ENCODE data around the gene SLC9A4.

- TF ChIP-seq SP1 (IDR thresholded peaks at IDR 0.05), result no peak
- no peak for TF ChIP-seq NFRKB (IDR thresholded peaks at IDR 0.05)
- TF ChIP-seq ELF4 (IDR thresholded peaks at IDR 0.05), result no peak
Measured at GRCh38 chr2:102463160-102463559, 9.9 kb upstream of the SLC9A4 start.

All from HEK293T (cell line).